Smooth muscle cell (in vitro differentiated cells): ENCODE measurements around the gene POU5F2. TPM values are rescaled to one million over a fixed set of nuclear protein-coding genes. Genes with fewer than 3 reads are reported as not detected.

Experiments
- DNase-seq: peaks from one replicate; lab custom pipeline; 2025; ENCODE audit not compliant: unreplicated experiment; lab: John Stamatoyannopoulos, UW
- H2AFZ ChIP-seq: fragments of 200-600 bp; sonication (generic); 2 replicates; pipeline ENCODE4 v1.6.0; 2016; ENCODE audit warnings: antibody characterized with exemption, low read depth, mild to moderate bottlenecking
- H3F3A ChIP-seq: fragments of 200-600 bp; sonication (generic); 2 replicates; pipeline ENCODE4 v1.6.0; 2017; ENCODE audit warnings: antibody characterized with exemption, low read depth
- H3K27ac ChIP-seq: fragments of 200-600 bp; sonication (generic); 2 replicates; pipeline ENCODE4 v1.5.1; 2016; ENCODE audit warnings: low read depth, mild to moderate bottlenecking
- H3K27me3 ChIP-seq: fragments of 200-600 bp; sonication (generic); 2 replicates; pipeline ENCODE4 v1.6.1; 2016; ENCODE audit warnings: low read depth, mild to moderate bottlenecking
- H3K36me3 ChIP-seq: fragments of 200-600 bp; sonication (generic); 2 replicates; pipeline ENCODE4 v1.5.1; 2016; ENCODE audit warnings: low read depth
- H3K4me1 ChIP-seq: fragments of 200-600 bp; sonication (generic); 2 replicates; pipeline ENCODE4 v1.5.1; 2016; ENCODE audit warnings: low read depth
- H3K4me2 ChIP-seq: fragments of 200-600 bp; sonication (generic); 2 replicates; pipeline ENCODE4 v1.6.0; 2016; ENCODE audit warnings: mild to moderate bottlenecking
- H3K4me3 ChIP-seq: fragments of 200-600 bp; sonication (generic); 2 replicates; pipeline ENCODE4 v1.5.1; 2016; ENCODE audit warnings: mild to moderate bottlenecking
- H3K79me2 ChIP-seq: fragments of 200-600 bp; sonication (generic); 2 replicates; pipeline ENCODE4 v1.6.0; 2016; ENCODE audit warnings: low read depth, mild to moderate bottlenecking
- H3K9ac ChIP-seq: fragments of 200-600 bp; sonication (generic); 2 replicates; pipeline ENCODE4 v1.6.0; 2016; ENCODE audit warnings: low read depth
- H3K9me3 ChIP-seq: fragments of 200-600 bp; sonication (generic); replicated peaks from 2 replicates; pipeline ENCODE4 v1.5.1; 2016; ENCODE audit warnings: low read depth
- H4K20me1 ChIP-seq: fragments of 200-600 bp; sonication (generic); 2 replicates; pipeline ENCODE4 v1.6.0; 2016; ENCODE audit warnings: low read depth
- WGBS: methylation state at CpG from one replicate; pipeline ENCODE4 v1.1.7; 2016; ENCODE audit warnings: low lambda C conversion rate; 5-methylcytosine and 5-hydroxymethylcytosine counted together
- polyA plus RNA-seq: library from polyadenylated mRNA; unstranded; fragments of >200 nt; fragmentation: Nextera tagmentation; extraction: Ambion mirVana; gene quantifications from 2 replicates; pipeline ENCODE4 v1.2.1, GENCODE V29; 2016
- total RNA-seq: library from RNA; depleted of rRNA; stranded (reverse); fragments of >200 nt; gene quantifications from 2 replicates; pipeline ENCODE4 v1.2.3, GENCODE V29; 2014
- TF ChIP-seq, protein P1 (sequence below): fragments of 200-600 bp; sonication (generic); IDR thresholded peaks from 2 replicates; pipeline ENCODE4 v1.5.1; 2017; ENCODE audit warnings: borderline replicate concordance, mild to moderate bottlenecking, antibody characterized with exemption; ENCODE audit not compliant: insufficient read depth, poor library complexity, severe bottlenecking

Gene POU5F2, protein sequence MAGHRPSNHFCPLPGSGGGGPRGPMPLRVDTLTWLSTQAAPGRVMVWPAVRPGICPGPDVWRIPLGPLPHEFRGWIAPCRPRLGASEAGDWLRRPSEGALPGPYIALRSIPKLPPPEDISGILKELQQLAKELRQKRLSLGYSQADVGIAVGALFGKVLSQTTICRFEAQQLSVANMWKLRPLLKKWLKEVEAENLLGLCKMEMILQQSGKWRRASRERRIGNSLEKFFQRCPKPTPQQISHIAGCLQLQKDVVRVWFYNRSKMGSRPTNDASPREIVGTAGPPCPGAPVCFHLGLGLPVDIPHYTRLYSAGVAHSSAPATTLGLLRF
- 0.45 and 0.99 TPM in 2 replicates for total RNA-seq
- 0.11 and 0.86 TPM in 2 replicates for polyA plus RNA-seq

DNA sequence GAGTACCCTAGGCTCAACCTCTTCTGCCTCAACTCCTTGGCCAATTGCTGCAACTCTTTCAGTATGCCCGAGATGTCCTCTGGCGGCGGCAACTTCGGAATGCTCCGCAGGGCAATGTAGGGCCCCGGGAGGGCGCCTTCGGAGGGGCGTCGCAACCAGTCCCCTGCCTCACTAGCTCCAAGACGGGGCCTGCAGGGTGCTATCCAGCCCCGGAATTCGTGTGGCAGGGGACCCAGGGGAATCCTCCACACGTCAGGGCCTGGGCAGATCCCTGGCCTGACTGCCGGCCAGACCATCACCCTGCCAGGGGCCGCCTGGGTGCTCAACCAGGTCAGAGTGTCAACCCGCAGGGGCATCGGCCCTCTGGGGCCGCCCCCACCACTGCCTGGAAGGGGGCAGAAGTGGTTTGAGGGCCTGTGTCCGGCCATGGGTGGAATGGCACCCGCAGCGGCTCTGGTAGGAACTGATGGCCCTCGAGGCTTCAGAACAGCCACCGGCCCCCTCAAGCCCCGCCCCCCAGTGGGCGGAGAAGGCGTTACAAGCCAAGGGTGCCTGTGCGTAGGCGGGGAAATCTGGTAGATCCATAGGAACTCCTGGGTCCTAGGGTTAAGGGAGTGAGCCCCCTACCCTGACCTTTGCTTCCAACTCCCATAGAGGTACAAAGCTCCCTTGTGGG is at the start of gene POU5F2:
Gene POU5F2, minus strand, starts transcription at position 465 of the 676 bp plus-strand sequence. Its CDS starts 37 bp downstream, at position 428.
- TF ChIP-seq, protein P1, sequence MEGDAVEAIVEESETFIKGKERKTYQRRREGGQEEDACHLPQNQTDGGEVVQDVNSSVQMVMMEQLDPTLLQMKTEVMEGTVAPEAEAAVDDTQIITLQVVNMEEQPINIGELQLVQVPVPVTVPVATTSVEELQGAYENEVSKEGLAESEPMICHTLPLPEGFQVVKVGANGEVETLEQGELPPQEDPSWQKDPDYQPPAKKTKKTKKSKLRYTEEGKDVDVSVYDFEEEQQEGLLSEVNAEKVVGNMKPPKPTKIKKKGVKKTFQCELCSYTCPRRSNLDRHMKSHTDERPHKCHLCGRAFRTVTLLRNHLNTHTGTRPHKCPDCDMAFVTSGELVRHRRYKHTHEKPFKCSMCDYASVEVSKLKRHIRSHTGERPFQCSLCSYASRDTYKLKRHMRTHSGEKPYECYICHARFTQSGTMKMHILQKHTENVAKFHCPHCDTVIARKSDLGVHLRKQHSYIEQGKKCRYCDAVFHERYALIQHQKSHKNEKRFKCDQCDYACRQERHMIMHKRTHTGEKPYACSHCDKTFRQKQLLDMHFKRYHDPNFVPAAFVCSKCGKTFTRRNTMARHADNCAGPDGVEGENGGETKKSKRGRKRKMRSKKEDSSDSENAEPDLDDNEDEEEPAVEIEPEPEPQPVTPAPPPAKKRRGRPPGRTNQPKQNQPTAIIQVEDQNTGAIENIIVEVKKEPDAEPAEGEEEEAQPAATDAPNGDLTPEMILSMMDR, result no peak
- Histone ChIP-seq H3K4me1 (no peaks in the 10 kb centered on the region), H4K20me1 (no peaks in the 10 kb centered on the region), H3K9me3 (no peaks in the 10 kb centered on the region), H3K79me2 (no peaks in the 10 kb centered on the region), H3K9ac (no peak within 1 kb of the TSS), H3K27me3 (no peaks in the 10 kb centered on the region), H3K36me3 (no peaks in the 10 kb centered on the region), H3K27ac (no peak within 1 kb of the TSS), H3F3A (no peaks in the 10 kb centered on the region), H2AFZ (no peak within 1 kb of the TSS), H3K4me2 (no peak within 1 kb of the TSS), H3K4me3 (no peak within 1 kb of the TSS)
- DNase-seq, result no peak
- WGBS, result 97% methylated on average over 24 of the region's 29 CpGs

DNA sequence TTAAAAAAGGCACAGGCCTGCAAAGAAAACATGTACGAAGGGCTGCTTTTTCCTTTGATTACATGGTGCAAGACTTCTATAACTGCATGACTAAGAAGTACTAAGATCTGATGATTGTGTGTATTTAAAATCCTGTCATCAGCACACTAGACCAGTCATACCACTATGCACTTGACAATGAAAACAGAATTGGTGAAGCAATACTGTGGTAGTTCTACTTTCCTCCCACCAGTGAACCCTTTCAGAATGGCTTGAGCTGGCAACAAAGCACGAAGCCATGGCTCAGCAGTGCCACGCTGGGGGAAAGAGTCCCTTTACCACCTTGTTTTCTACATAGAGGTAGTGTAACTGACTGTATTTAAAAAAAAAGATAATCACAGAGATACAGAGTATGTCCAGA is 49.0 kb upstream of the POU5F2 start:
- TF ChIP-seq, protein P1, result no peak

DNA sequence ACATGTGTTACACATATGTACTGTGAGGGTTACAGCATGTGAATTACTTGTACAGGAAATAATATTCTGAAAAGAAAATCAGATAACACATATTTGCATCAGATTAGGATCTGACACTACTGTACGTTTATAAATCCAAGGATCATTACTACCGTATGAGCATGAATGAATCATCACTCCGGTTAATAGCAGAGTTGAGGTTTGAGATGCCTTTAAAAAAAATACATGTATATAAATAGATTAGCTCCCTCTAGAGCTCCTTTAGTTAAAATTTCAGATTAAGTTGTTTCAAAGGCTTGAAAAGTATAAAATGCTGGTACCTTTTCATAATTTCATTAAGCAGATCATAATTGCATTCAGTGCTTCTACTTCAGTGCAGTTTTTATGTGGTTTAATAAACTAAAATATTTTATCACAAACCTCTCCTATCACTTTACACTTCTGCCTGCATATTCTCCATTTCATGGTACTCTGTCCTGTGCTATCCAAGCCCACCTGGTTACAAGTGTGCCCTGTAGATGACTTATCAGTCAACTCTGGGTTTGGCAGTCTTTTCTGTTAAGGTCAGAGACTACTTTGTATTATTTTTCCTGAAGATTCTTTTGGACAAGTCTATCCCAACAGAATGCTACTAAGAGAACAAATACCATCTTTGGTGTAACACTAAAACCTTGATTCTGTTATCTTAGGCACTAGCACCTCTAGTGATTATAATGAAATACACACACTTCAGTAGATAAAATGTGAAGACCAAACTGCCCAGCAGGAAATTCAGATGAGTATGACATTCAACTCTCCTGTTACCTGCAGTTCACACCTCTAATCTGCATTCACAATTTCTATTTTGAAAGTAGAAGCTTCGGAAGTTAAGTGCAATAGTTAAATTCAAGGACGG is 48.0 kb upstream of the POU5F2 start:
- Histone ChIP-seq H4K20me1 (no peaks in the 10 kb centered on the region), H3K36me3 (no peaks in the 10 kb centered on the region), H3K27ac (no peak overlapping the region), H3K4me1 (peaks cover 6% of the 10 kb centered on the region), H3K27me3 (no peaks in the 10 kb centered on the region), H3F3A (no peaks in the 10 kb centered on the region), H2AFZ (no peak overlapping the region), H3K4me3 (no peak overlapping the region), H3K9ac (no peak overlapping the region), H3K9me3 (no peaks in the 10 kb centered on the region), H3K4me2 (no peak overlapping the region), H3K79me2 (no peaks in the 10 kb centered on the region)
- DNase-seq, result no peak
- TF ChIP-seq, protein P1, result no peak
- 46% methylated on average over 5 of the region's 5 CpGs for WGBS

More for the DNA sequence above, 49.0 kb upstream of the POU5F2 start:
- Histone ChIP-seq H3K27ac (no peak overlapping the region), H3K9ac (no peak overlapping the region), H2AFZ (no peak overlapping the region), H3K79me2 (no peaks in the 10 kb centered on the region), H3K4me2 (no peak overlapping the region), H4K20me1 (no peaks in the 10 kb centered on the region), H3K27me3 (no peaks in the 10 kb centered on the region), H3K9me3 (no peaks in the 10 kb centered on the region), H3F3A (no peaks in the 10 kb centered on the region), H3K4me3 (no peak overlapping the region), H3K4me1 (no peaks in the 10 kb centered on the region), H3K36me3 (no peaks in the 10 kb centered on the region)
- WGBS, result 88% methylated on average over 3 of the region's 3 CpGs
- DNase-seq, result no peak
